Measurements from ENCODE around the gene AHDC1.
A peak's percentile ranks its signal among the peaks of the same experiment; 100 is the strongest.
"Not testable (repeated sequence)": the region's sequence is repeated elsewhere in the genome, so short reads cannot be mapped to it uniquely, and the experiment has no call there.

AHDC1 gene

GRCh38 chr1:27566462-27567145 is 37.3 kb downstream of the AHDC1 start:
- no peak for DNase-seq (ENCODE audit: low read depth)

- no peak for DNase-seq (ENCODE audit: low read depth)
These were observed 39.0 kb downstream of the AHDC1 start for GRCh38 chr1:27564710-27565649.

GRCh38 chr1:27563591-27564471 is 40.1 kb downstream of the AHDC1 start:
- DNase-seq (ENCODE audit: low read depth) = no peak

GRCh38 chr1:27563341-27563590 is 40.7 kb downstream of the AHDC1 start:
- DNase-seq (ENCODE audit: low read depth) = no peak

GRCh38 chr1:27562534-27563340 is 41.2 kb downstream of the AHDC1 start:
- no peak for DNase-seq (ENCODE audit: low read depth)

- no peak for DNase-seq (ENCODE audit: low read depth)
These were observed 41.9 kb downstream of the AHDC1 start for GRCh38 chr1:27562021-27562420.

GRCh38 chr1:27561124-27561899 is 42.6 kb downstream of the AHDC1 start:
- DNase-seq (ENCODE audit: low read depth) = no peak

- no peak for DNase-seq (ENCODE audit: low read depth)
These were observed 43.4 kb downstream of the AHDC1 start for GRCh38 chr1:27560268-27561123.

- DNase-seq (ENCODE audit: low read depth) = no peak
These were observed 44.4 kb downstream of the AHDC1 start for GRCh38 chr1:27559466-27560030.

GRCh38 chr1:27557596-27558340 is 46.2 kb downstream of the AHDC1 start:
- no peak for DNase-seq (ENCODE audit: low read depth)

- peak; percentile 66 for DNase-seq (ENCODE audit: low read depth)
These were observed 47.0 kb downstream of the AHDC1 start for GRCh38 chr1:27556781-27557595.

GRCh38 chr1:27556435-27556780 is 47.5 kb downstream of the AHDC1 start:
- no peak for DNase-seq (ENCODE audit: low read depth)

GRCh38 chr1:27555700-27556424 is 48.1 kb downstream of the AHDC1 start:
- DNase-seq (ENCODE audit: low read depth) = no peak

- DNase-seq (ENCODE audit: low read depth) = no peak
These were observed 48.9 kb downstream of the AHDC1 start for GRCh38 chr1:27554759-27555699.

- no peak for DNase-seq (ENCODE audit: low read depth)
These were observed 49.7 kb downstream of the AHDC1 start for GRCh38 chr1:27554293-27554692.

- DNase-seq (ENCODE audit: low read depth) = not testable (repeated sequence)
These were observed 50.1 kb downstream of the AHDC1 start for GRCh38 chr1:27553823-27554222.
